MG63 (cell line): ENCODE measurements around the gene VAMP4. TPM values are rescaled to one million over a fixed set of nuclear protein-coding genes. Genes with fewer than 3 reads are reported as not detected.
"Not testable (repeated sequence)": the region's sequence is repeated elsewhere in the genome, so short reads cannot be mapped to it uniquely, and the experiment has no call there.

Experiments used
- DNase-seq: peaks from one replicate; pipeline ENCODE4 v3.0.0-alpha.2; 2020
- H3K27me3 ChIP-seq: fragments of 250-450 bp; sonication (Bioruptor Pico); 2 replicates; pipeline ENCODE4 v1.5.1; 2020; ENCODE audit warnings: mild to moderate bottlenecking, moderate library complexity
- H3K36me3 ChIP-seq: fragments of 250-450 bp; sonication (Bioruptor Pico); 2 replicates; pipeline ENCODE4 v1.5.1; 2020; ENCODE audit warnings: mild to moderate bottlenecking, moderate library complexity
- H3K4me3 ChIP-seq: fragments of 250-450 bp; sonication (Bioruptor Pico); 2 replicates; pipeline ENCODE4 v1.5.1; 2020; ENCODE audit warnings: mild to moderate bottlenecking, moderate library complexity
- H3K9me3 ChIP-seq: fragments of 250-450 bp; sonication (Bioruptor Pico); 2 replicates; pipeline ENCODE4 v1.5.1; 2020; ENCODE audit warnings: mild to moderate bottlenecking, moderate library complexity
- total RNA-seq: library from RNA; depleted of rRNA; stranded (reverse); fragments of >200 nt; shearing (Covaris generic); gene quantifications from 2 replicates; pipeline ENCODE4 v1.2.3, GENCODE V29; 2014; ENCODE audit warnings: low replicate concordance

VAMP4 gene
- total RNA-seq, 1 experiment from 2014 or later: 8.0 TPM

DNA sequence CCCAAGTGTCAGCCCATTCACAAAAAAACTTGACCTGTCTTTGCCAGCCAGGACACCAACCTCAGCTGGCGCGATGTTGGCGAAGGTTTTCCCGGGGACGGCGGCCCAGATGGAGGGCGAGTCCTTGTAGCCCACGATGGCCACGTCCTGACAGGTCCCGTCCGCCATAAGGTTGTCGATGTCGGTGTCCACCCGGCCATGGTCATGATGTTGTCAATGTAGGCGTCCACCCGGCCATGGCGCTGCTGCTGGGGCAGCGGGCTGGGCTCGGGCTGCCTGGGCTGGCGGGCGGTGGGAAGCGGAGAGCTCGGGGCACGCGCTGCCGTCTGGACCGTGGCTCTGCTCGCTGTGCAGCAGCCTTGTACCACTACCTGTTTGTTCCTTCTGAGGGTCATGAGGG is 71.1 kb downstream of the VAMP4 start:
- no peaks in the 10 kb centered on the region for H3K9me3 ChIP-seq

DNA sequence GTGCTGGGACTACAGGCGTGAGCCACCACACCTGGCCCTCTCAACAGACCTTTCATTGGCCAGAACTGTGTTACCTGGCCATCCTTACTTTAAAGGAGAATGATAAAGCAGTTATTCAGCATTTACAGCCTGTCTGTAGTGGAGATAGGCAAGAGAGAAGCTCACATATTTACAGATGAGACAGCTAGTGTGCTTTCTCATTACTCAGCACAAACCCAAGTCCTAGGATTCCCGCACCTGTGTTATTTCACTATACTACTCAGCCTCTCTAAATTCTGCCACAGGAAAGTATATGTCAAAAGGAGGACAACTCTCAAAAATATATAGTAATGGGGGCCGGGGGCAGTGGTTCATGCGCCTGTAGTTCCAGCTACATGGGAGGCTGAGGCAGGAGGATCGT is 73.5 kb downstream of the VAMP4 start:
- no peaks in the 10 kb centered on the region for H3K27me3 ChIP-seq
- no peaks in the 10 kb centered on the region for H3K9me3 ChIP-seq
- no peak overlapping the region for H3K4me3 ChIP-seq
- H3K36me3 ChIP-seq: no peaks in the 10 kb centered on the region
- DNase-seq: no peak

More for the DNA sequence above, 71.1 kb downstream of the VAMP4 start:
- H3K36me3 ChIP-seq: no peaks in the 10 kb centered on the region
- no peaks in the 10 kb centered on the region for H3K27me3 ChIP-seq
- no peak overlapping the region for H3K4me3 ChIP-seq
- DNase-seq: no peak

DNA sequence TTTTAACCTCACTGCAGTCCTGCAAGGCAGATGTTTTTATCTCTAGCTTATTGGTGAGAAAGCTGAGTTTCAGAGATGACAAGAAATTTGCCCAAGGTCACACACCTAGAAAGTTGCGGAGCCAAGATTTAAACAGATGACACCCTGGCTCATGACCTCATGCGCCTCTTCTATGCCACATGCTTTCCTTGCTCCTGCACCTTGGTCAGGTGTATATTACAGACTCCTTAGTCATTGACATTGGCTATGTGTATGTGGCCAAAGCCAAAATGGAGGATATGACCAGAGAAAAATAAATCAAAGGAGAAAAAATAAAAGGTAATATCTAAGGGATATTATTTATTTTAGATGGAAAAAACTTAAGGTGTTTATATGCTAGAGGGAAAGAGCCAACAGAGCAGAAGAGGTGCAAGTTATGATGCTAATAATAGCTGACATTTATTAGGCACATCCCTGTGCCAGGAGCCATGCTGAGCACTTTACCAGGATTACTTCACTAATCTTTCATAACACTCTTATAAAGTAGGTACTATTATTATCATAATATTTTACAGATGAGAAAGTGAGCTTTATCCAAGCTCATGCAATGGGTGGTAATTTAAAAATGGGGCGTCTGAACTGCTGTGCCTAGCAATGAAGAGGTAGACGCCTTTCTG is 75.6 kb downstream of the VAMP4 start:
- DNase-seq: no peak
- H3K9me3 ChIP-seq: no peaks in the 10 kb centered on the region
- no peak overlapping the region for H3K4me3 ChIP-seq
- H3K36me3 ChIP-seq: no peaks in the 10 kb centered on the region
- no peaks in the 10 kb centered on the region for H3K27me3 ChIP-seq

DNA sequence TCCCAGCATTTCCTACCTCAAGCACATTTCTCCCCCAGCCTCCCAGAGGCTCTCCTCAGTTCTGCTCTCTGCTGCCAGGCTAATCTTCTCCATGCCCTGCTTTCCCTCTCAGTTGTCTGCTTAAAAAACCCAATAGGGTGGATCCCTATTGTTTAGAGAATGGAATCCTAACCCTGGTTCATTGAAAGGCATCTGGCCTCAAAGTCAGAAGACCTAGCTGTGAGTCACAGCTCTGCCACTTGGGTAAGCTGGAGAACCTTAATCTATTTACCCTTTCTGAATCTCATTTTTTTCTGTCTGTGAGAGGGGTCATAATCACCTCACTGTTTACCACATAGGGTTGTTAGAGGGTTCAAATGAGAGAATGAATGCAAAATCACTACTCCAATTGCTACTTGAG is 76.9 kb downstream of the VAMP4 start:
- DNase-seq: peak; percentile 47
- Histone ChIP-seq H3K36me3 (no peaks in the 10 kb centered on the region), H3K4me3 (no peak overlapping the region), H3K27me3 (no peaks in the 10 kb centered on the region), H3K9me3 (no peaks in the 10 kb centered on the region)

DNA sequence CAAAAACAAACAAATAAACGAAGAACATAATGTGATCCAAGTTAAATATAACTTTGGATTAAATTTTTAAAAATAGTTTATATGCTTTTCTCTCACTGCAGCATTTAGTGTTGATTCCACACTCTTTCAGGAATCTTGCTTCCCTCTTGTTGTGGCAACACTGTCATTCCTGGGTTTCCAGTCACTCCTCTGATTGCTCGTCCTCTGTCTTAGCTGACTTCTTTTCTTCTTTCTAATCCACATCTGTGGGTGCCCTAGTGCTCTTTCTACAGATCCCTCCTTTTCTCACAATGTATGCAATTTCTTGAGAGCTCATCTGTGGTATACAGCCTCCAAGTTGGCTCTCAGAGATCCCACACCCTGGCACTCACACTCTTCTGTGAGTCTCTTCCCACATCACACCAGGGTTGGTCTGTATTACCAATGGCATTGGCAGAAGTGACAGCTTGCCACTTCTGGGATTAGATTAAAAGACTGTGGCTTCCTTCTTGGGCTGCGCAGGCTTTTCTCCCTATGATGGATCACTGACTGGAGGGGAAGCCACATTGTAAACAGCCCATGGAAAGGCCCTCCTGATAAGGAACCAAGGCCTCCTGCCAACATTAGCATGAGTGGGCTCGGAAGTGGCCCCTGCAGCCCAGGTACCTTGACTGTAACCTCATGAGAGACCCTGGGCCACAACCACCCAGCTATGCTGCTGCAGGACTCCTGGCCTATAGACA is 77.8 kb downstream of the VAMP4 start:
- Histone ChIP-seq H3K36me3 (no peaks in the 10 kb centered on the region), H3K27me3 (no peaks in the 10 kb centered on the region), H3K9me3 (no peaks in the 10 kb centered on the region), H3K4me3 (no peak overlapping the region)
- DNase-seq: no peak

DNA sequence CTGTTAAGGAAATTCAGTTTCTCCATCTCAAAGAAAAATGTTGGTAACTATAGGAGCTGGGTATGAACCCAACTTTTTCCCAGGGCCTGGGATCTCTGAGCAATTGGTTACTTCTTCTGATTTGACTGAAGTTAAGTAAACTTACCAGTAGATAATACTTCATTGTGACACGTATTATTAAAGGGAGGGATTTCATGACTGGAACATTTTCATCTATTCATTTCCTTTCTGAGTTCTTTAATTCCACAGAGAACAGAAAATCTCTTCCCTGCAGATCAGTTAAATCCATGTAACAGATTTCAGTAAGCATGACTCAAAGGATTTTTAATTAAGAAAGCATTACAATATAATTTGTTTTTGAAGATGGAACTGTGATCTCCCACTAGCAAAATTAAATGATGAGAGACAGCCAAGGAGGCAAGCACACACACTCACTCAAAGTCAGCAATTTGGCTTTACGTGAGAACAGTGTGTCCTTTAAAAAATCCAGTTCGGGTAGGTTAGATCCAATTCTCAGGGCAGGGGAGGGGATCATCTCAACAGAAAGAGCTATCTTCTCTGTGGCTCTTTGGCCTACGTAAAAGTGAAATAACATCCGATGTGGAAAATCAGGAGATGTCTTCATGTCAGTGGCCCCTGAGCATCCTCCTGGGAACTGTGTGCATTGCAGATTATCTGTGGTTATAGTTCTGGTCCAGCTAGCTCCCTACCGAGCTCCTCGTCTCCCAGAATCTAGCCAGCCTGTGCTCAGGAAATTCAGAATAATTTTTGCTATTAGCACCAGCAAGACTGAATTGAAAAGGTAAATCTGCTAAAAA is 78.6 kb downstream of the VAMP4 start:
- DNase-seq: no peak
- H3K36me3 ChIP-seq: no peaks in the 10 kb centered on the region
- no peak overlapping the region for H3K4me3 ChIP-seq
- no peaks in the 10 kb centered on the region for H3K9me3 ChIP-seq
- no peaks in the 10 kb centered on the region for H3K27me3 ChIP-seq

DNA sequence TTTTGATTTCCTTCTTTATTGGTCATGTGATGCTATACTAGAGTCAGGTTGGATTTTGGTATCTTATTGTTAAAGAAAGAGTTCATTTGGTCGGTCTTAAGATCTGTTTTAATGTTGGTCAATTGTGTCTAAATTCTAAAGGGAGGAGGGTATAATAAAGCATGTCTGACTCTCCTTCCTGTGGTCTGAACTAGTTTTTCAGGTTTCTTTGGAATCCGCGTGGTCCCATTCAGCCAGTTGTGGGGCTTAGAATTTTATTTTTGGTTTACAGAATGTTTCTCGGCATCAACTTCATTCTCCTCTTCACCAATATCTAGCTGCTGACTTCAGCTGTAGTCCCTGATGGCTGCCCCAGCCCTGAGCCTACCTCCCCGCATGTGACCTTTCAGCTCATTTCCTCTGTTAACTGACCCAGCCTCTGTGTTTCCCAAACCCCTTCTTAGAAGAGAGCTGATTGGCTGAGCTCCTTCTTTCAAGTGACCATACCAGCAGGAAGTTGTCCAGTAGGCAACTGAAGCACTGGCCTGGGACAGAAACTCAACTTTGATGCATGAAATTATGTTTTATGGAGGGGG is 80.7 kb downstream of the VAMP4 start:
- Histone ChIP-seq H3K4me3 (no peak overlapping the region), H3K27me3 (no peaks in the 10 kb centered on the region), H3K9me3 (no peaks in the 10 kb centered on the region), H3K36me3 (no peaks in the 10 kb centered on the region)
- no peak for DNase-seq

DNA sequence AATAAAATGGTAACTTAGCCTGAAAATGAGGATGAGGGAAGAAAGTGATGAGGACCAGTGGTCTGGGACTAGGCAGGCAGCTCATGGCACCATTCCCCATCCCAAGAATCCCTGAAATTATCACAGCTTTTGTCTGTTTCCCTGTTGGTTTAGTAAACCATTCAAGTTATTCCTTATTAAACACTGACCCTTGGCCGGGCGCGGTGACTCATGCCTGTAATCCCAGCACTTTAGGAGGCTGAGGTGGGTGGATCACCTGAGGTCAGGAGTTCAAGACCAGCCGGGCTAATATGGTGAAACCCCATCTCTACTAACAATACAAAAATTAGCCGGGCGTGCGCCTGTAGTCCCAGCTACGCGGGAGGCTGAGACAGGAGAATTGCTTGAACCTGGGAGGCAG is 85.7 kb downstream of the VAMP4 start:
- H3K4me3 ChIP-seq, H3K27me3 ChIP-seq, H3K9me3 ChIP-seq, H3K36me3 ChIP-seq: not testable (repeated sequence)
- DNase-seq: peak; percentile 25

DNA sequence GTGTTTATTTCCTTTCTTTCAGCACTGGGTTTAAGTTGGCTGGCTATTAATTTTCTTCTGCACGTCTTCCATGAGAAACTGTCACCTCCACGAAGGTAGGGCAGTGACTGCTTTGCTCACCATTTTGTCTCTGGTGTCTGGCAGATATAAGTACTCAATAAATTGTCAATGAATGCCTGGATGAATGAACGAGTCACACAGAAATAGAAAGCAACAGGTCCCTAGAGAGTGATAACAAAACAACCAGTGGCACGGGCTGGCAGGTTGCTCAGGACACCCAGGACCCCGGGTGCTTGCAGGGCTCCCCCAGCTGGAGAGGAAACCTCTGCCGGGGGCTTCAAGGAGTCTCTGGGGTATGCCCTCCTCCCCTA is 86.1 kb downstream of the VAMP4 start:
- no peaks in the 10 kb centered on the region for H3K27me3 ChIP-seq
- no peak overlapping the region for H3K4me3 ChIP-seq
- no peaks in the 10 kb centered on the region for H3K9me3 ChIP-seq
- no peaks in the 10 kb centered on the region for H3K36me3 ChIP-seq
- no peak for DNase-seq

DNA sequence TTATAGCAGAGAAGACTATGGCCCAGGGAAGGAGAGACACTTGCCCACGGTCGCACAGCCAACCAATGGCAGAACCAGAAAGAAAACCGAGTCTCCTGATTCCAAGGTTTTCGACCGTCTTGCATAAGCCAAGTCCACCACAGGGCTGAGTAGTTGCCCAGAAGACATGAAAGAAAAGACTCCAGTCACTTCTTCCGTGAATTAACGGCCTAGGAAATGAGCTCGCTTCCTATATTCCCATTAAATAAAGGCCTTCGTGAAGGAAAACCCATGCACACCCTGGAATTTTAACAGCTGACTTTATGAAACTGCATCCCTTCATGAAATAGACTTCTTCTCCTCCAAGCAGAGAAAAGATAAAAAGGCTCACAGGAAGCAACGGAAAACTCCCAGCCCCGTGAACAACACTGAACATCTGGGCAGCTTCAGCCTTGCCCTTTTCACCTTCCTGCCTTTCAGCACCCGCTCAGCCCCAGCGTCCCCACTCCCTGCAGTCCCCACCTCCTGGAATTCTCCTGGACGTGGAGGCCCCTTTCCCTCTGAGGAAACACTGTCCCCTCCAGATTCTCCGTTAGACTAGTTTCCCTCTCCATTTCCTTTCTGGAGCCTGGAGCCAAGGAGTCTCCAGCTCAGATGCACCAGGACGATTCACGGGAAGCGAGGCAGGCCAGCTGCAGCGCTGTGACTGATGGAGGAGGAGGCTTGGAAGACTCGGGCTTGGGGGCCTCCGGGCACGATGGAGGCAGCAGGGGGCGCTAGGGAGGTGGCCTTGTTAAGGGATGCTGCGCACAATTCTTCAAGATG is 86.7 kb downstream of the VAMP4 start:
- no peak overlapping the region for H3K4me3 ChIP-seq
- DNase-seq: peak; percentile 79
- no peaks in the 10 kb centered on the region for H3K36me3 ChIP-seq
- H3K27me3 ChIP-seq: no peaks in the 10 kb centered on the region
- no peaks in the 10 kb centered on the region for H3K9me3 ChIP-seq

DNA sequence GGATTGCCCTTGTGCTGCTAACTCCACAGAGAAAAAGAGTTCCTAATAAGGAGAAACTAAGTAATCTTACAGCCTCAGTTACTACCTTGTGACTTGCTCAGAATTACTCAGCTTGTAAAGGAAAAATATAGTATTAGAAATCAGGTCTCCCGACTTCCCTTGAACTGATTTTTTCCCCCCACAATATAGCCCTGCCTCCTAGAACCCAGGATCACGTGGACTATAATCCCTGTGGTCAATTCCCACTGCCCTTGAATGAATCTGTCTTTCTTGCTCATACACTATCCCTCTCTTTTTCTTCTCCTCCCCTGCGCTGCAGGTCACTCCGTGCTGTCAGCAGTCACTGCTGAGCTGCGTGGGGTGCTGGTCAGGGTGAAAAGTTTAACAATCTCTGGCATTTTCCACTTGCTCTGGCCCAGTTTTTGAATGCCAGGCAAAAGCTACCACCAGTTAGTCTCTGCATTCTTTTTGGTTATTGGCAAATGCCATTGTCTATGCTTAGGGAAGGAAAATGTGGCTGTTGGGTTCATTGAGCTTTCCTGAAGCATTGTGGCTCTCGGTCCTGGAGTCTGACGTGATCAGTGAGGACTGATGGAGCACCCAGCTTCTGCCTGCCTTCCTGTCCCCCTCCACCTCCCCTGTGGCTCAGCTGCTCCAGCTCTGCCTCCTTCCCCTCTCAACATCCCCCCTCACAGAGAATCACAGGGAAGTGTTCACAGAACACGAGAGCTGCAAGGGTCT is 87.5 kb downstream of the VAMP4 start:
- Histone ChIP-seq H3K9me3 (no peaks in the 10 kb centered on the region), H3K36me3 (no peaks in the 10 kb centered on the region), H3K27me3 (no peaks in the 10 kb centered on the region), H3K4me3 (no peak overlapping the region)
- peak; percentile 81 for DNase-seq

DNA sequence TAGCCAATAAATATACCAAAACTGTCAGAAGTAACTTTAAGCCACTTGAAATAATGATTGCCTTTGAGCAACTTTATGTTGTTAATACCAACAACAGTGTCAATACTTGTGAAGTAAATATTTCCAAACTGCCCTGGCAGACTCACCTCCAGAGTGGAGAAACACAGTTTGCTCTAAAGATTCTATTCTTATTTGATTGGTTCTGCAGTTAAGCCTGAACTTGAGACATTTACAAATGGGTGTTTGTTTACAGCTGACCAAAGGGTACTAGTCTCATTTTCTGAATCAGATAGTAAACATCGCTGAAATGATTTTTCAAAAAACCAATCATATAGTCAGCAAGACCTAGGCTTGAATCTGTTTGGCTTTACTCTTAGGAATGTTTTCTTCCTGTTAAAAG is 88.1 kb downstream of the VAMP4 start:
- H3K36me3 ChIP-seq: no peaks in the 10 kb centered on the region
- no peak overlapping the region for H3K4me3 ChIP-seq
- H3K9me3 ChIP-seq: no peaks in the 10 kb centered on the region
- DNase-seq: no peak
- H3K27me3 ChIP-seq: no peaks in the 10 kb centered on the region

DNA sequence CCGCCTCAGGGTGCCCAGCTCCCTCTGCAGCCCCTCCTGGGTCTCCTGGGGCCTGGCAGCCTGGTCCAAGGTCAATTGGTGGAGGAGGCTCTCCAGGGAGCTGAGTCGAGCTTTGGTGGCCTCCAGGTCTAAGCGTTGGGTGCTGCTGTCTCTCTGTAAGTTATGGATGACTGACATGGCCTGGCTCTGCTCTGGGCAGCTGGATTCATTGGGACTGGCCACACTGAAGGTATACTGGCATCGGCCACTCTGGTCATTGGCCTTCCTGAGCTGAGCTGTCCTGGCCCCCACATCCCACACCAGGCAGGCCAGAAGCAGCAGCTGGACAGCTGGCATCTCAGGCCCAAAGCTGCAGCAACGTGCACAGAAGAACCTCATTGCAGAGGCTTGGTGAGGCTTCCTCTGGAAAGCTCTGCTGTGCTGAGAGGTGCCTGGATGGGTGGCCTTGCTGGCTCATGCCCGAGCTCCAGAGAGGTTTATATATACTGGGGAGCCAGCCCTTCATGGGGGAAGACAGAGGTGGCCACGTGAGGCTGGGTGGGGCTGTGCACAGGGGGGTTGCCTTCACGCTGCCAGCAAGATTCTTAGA is 89.5 kb downstream of the VAMP4 start, which contains the start of gene MYOC:
MYOC (minus strand) TSS at position 455 of the 589 bp plus-strand sequence; CDS start at position 378, 77 bp downstream.
- DNase-seq: no peak
- no peaks in the 10 kb centered on the region for H3K9me3 ChIP-seq
- no peaks in the 10 kb centered on the region for H3K27me3 ChIP-seq
- no peak within 1 kb of the TSS for H3K4me3 ChIP-seq
- no peaks in the 10 kb centered on the region for H3K36me3 ChIP-seq
